Measurements from ENCODE around the gene CALCOCO1.
"Not testable (repeated sequence)": the region's sequence is repeated elsewhere in the genome, so short reads cannot be mapped to it uniquely, and the experiment has no call there.

CALCOCO1 gene

GRCh38 chr12:53729644-53730043 lies 2.4 kb upstream of the CALCOCO1 start:
- no peak for DNase-seq

GRCh38 chr12:53728206-53728605 lies 954 bp upstream of the CALCOCO1 start:
- DNase-seq = no peak

- peak; percentile 61 for DNase-seq
Measured at GRCh38 chr12:53726946-53727309, 324 bp downstream of the CALCOCO1 start.

- DNase-seq = no peak
Measured at GRCh38 chr12:53726341-53726740, 911 bp downstream of the CALCOCO1 start.

GRCh38 chr12:53725824-53726223 lies 1.4 kb downstream of the CALCOCO1 start:
- no peak for DNase-seq

- DNase-seq = no peak
Measured at GRCh38 chr12:53722450-53723041, 4.7 kb downstream of the CALCOCO1 start.

GRCh38 chr12:53720946-53721345 lies 6.3 kb downstream of the CALCOCO1 start:
- DNase-seq = no peak

- DNase-seq = no peak
Measured at GRCh38 chr12:53719649-53720048, 7.6 kb downstream of the CALCOCO1 start.

DNA sequence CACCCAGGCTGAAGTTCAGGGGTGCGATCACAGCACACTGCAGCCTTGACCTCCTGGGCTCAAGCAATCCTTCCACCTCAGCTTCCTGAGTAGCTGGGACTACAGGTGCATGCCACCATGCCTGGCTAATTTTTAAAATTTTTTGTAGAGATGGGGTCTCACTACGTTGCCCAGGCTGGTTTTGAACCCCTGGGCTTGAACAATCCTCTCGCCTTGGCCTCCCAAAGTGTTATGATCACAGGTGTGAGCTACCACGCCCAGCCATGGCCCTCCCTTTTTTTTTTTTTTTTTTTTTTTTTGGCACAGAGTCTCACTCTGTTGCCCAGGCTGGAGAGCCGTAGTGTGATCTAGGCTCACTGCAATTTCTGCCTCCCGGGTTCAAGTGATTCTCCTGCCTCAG lies 8.7 kb downstream of the CALCOCO1 start:
- not testable (repeated sequence) for DNase-seq

GRCh38 chr12:53717319-53717718 lies 9.9 kb downstream of the CALCOCO1 start:
- DNase-seq = no peak

DNA sequence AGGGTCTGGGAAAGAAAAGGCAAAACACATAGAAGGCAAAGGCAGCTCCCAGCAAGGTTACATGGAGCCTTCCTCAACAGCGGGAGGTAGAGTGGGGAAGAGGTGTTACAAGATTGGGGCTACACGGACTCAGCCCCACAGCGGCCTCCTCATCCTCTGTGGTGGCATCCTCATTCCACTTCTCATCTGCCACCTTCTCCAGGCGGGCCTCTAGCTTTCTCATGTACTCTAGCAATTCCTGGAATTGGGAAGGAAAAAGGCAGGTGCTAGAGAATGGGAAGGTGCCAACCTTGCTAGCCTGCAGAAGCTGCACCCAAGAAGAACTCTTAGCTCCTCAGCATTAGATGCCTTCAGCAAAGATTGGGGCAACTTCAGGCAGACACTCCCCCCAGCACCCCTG lies 13.2 kb downstream of the CALCOCO1 start:
- no peak for DNase-seq

GRCh38 chr12:53713516-53713915 lies 13.7 kb downstream of the CALCOCO1 start:
- DNase-seq = no peak

DNA sequence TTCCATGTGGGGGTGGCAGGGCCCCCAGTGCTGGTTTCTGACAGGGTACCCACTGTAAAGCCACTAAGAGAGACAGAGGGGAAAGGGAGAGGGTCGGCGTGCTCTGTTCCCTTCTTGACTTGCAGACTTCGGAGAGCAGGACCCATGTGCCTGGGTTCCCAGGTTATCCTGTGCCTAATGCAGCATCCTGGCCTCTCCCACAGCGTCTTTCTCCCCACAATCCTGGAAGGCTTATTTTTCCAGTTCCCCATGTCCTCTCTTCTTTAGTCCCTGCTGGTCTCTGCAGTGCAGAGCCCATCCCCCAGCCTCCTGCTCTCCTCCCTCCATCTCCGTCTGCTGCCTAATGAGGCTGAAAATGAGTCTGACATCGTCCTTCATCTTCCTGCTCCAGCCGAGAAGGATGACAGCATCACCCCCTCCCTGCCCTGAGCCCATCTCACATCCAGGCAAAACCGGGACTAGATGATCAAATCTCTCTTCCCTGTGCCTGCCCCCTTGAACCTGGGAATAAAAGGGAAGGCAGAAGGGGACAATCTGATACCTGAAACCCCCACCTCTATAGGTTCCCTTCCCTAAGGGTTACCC lies 15.1 kb downstream of the CALCOCO1 start:
- DNase-seq = no peak

GRCh38 chr12:53710091-53710490 lies 17.2 kb downstream of the CALCOCO1 start:
- no peak for DNase-seq

GRCh38 chr12:53709671-53710070 lies 17.6 kb downstream of the CALCOCO1 start:
- DNase-seq = no peak

DNA sequence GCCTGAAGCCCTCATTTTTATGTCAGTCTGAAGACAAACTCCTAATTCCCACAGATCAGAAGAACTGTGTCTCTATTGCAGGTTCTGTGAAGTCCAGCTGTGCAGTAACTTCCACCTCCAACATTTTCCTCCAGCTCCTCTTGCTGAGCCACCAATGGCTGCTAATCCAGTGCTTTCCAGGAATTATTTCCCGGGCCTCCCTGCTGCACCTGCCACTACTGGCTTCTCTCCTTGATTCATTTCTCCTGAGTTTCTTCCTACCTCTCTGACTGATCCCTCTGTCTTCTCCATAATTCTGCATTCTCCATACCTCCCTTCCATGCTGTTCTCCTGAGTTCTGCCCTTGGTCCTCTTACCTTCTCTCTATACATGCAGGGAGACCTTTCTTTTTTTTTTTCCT lies 21.2 kb downstream of the CALCOCO1 start:
- DNase-seq = no peak

DNA sequence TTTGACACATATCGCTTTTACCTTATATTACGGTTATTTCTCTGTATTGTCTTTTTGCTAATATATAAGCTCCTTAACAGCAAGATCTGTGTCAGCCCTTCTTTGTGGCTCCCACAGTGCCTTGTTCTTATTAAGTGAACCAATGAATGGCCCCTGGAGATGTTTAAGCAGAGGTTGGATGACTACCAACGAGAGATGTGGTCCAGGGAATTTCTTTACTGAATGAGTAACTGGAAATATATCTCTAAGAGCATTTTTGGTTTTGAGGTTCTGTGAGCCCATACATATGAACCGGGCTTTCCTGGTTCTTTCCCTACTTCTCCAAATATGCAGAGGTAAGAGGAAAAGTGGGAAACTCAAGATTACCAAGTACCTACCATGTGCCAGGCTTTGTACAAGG lies 23.5 kb downstream of the CALCOCO1 start:
- DNase-seq = no peak

- peak; percentile 86 for DNase-seq
Measured at GRCh38 chr12:53701518-53702264, 25.6 kb downstream of the CALCOCO1 start.

- no peak for DNase-seq
Measured at GRCh38 chr12:53700567-53700966, 26.7 kb downstream of the CALCOCO1 start.

DNA sequence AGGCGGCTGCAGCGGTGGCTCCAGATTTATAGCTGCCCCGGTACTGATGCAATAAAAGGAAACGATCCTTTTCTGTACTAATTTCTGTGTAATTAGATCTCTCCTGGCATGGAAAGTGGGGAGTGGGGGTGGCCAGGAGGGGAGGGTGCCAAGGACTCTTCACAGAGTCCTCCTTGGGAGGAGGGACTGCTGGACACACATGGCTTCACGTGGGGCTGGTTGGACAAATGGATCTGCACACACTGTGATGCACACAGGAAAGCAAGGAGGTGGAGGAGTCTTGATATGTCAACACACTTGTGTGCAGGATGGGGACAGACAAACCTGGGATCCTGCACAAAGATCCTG lies 27.6 kb downstream of the CALCOCO1 start:
- no peak for DNase-seq

DNA sequence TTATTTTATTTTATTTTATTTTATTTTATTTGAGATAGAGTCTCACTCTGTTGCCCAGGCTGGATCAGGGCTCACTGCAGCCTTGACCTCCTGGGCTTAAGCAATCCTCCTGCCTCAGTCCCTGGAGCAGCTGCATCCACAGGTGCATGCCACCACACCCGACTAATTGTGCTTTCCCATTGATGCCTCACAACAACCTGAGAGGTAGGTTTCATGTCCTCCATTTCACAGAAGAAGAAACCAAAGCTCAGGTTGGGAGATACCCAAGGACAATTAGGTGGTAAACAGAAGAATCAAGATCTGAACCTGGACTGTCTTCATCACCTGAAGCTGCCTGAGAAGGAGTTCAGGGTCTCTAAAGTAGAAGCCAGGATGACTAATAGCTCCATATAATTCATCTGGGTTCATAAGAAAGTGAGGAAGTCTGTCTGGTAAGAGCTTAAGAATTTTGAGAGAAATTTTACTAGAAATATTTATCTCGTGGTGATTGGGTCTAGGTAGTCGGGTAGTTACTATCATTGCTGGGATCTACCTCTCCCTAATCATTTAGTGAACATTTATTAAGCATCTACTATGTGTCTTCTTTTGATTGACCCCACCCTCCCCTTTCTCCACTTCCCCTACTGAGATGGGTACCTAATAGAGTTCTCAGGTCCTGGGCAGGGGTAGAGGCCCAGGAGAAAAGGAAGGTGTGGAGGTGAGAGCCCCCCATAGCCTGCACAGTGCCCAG lies 28.1 kb downstream of the CALCOCO1 start:
- DNase-seq = no peak

- no peak for DNase-seq
Measured at GRCh38 chr12:53696655-53697331, 30.5 kb downstream of the CALCOCO1 start.

DNA sequence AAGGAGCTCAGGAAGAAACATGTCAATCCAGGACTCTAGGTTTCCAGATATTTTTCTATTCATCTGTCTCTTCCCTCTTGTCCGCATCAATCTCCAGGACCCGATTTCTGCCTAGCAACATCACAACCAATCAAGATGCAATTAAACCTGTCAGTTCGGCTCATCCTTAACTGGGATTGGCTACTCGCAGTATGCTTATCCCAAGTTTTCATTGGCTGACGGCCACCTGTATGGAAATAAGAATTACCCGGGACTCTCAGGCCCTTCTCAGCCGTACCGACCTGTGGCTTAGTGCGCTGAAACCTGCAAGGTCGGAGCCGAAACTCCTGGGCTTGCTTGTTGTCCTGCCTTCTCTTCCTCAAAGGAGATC lies 31.0 kb downstream of the CALCOCO1 start:
- no peak for DNase-seq

Measured in activated CD8-positive, alpha-beta memory T cell treated with anti-CD3 and anti-CD28 coated beads, Interleukin-2, amount 50 U/mL, for 48 hours (primary cell).